Lower leg skin (tissue), 4 donors: ENCODE measurements around the gene AMDHD1. TPM values are rescaled to one million over a fixed set of nuclear protein-coding genes. Genes with fewer than 3 reads are reported as not detected.

Source experiments
- DNase-seq, 2 donors: peaks; one replicate each; pipeline ENCODE4 v3.0.0-alpha.2; 2019; ENCODE audit warnings: low spot score in 2 of 2
- H3K4me3 ChIP-seq: fragments of 200-600 bp; sonication (generic); 2 replicates; pipeline ENCODE4 v1.5.1; 2017; ENCODE audit warnings: mild to moderate bottlenecking, low read depth; ENCODE audit not compliant: poor library complexity, severe bottlenecking
- POLR2A ChIP-seq, 2 donors: fragments of 450-650 bp; IDR thresholded peaks; one replicate each; pipeline ENCODE4 v1.6.1; 2016 to 2017; ENCODE audit warnings: antibody characterized with exemption in 2 of 2, mild to moderate bottlenecking in 1 of 2, moderate library complexity in 1 of 2
- WGBS, 2 donors: methylation state at CpG; one replicate each; pipeline ENCODE4 v1.1.5; 2018; 5-methylcytosine and 5-hydroxymethylcytosine counted together
- intact Hi-C: fragments of 100-400 bp; cut with DNase I; formaldehyde crosslinking; loops from one replicate; pipeline ENCODE4 v1.15.0; 2023; ENCODE audit warnings: low total_unique reads
- total RNA-seq, 4 donors: library from RNA; depleted of rRNA; stranded (reverse); fragments of >200 nt; gene quantifications; one replicate each; pipeline ENCODE4 v1.1.0, GENCODE V29; 2016
- TF ChIP-seq, protein P1 (sequence below), 3 donors: fragments of 450-650 bp; IDR thresholded peaks; one replicate each; pipeline ENCODE4 v1.5.1; 2016; ENCODE audit warnings: antibody characterized with exemption in 3 of 3, mild to moderate bottlenecking in 3 of 3, moderate library complexity in 2 of 3

AMDHD1 gene
- total RNA-seq, 4 donors from 2014 or later, result 1.1 to 7.7 TPM; not detected in 2

DNA sequence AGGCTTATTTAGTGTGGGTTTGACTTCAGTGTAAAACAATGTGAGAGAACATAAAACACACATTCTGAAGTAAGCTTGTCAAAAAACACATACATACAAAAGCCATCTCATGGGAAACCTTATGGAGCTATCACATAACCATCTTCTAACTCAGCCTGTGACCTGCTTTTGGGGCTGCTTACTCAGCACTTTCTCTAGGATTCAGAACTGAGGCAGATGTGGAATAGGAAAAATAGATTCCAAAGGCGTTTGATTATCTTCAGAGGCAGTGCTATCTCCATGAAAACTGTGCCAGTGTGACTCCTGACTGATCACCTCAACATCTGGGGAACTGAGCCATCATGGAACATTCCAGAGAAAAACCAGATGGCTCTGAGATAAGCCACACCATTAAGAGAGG is 39.5 kb downstream of the AMDHD1 start:
- TF ChIP-seq POLR2A (IDR thresholded peaks at IDR 0.05), result no peak
- TF ChIP-seq, protein P1, sequence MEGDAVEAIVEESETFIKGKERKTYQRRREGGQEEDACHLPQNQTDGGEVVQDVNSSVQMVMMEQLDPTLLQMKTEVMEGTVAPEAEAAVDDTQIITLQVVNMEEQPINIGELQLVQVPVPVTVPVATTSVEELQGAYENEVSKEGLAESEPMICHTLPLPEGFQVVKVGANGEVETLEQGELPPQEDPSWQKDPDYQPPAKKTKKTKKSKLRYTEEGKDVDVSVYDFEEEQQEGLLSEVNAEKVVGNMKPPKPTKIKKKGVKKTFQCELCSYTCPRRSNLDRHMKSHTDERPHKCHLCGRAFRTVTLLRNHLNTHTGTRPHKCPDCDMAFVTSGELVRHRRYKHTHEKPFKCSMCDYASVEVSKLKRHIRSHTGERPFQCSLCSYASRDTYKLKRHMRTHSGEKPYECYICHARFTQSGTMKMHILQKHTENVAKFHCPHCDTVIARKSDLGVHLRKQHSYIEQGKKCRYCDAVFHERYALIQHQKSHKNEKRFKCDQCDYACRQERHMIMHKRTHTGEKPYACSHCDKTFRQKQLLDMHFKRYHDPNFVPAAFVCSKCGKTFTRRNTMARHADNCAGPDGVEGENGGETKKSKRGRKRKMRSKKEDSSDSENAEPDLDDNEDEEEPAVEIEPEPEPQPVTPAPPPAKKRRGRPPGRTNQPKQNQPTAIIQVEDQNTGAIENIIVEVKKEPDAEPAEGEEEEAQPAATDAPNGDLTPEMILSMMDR (IDR thresholded peaks at IDR 0.05), result no peak
- no peak overlapping the region for H3K4me3 ChIP-seq
- WGBS, 2 donors, result 63 to 78% methylated on average over 1 of the region's 1 CpG
- intact Hi-C loops, result no loop called here
- DNase-seq, result no peak

DNA sequence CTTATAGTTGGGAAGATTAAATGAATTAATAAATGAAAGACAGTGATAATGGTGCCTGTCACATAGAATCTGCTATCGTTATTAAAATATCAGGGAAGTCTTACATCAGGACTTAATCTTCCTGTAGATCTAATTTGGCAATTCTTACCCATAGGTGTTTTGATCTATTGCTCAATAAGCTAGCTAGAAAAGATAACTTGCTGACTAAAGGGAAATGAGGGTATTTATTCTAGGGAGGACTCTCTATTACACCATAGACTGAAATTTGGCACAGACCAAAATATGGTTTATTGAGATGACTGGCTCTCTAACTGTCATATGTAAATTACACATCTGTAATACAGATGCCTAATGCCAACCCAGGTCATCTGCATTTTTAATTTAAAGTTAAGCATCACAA is 41.6 kb downstream of the AMDHD1 start:
- H3K4me3 ChIP-seq, result no peak overlapping the region
- no peak for TF ChIP-seq POLR2A (IDR thresholded peaks at IDR 0.05)
- TF ChIP-seq, protein P1 (IDR thresholded peaks at IDR 0.05), result no peak
- no peak for DNase-seq
- WGBS, 2 donors, result 45 to 62% methylated on average over 1 of the region's 1 CpG
- intact Hi-C loops, result no loop called here

DNA sequence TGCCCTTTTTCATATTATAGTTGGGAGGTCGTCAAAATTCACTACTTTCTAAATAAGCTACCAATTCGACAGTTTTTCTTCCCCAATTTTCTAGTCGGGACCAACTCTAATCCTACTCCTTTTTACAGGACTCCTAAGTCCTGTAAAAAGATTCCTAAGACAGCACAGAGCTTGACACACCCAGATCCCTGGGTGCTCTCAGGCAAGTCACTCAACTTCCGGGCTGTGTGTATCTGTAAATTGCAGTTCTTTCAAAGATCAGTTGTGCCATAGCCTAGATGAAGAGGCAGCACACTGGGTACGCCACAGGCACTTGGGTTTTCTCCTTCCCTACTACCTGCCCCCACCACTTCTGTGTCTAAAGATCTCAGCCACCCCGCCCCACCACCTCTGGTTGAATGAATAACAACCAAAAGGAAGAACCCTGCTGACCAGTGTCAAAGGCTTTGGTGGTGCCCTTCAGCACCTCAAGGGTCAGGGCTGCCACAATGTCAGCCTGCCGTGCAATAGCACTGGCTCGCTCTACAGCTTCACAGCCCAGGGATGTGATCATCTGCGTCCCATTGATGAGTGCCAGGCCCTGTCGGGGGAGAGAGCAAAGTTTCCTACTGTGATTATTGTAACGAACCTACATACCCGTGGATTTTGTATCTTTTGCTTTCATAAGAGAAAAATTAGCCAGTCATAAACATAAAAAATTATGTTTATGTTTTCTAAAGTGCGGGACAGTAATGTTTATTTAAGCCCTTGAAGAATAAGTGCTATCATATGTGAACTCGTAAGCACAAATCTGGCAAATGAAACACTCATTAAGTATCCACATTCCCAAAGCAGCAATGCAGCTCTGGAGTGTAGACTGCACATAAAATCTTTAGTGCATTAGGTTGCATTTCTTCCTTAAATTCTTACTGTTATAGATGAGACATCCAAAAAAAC is 43.8 kb downstream of the AMDHD1 start:
- no peak for DNase-seq
- no peak overlapping the region for H3K4me3 ChIP-seq
- no peak for TF ChIP-seq POLR2A (IDR thresholded peaks at IDR 0.05)
- TF ChIP-seq, protein P1 (IDR thresholded peaks at IDR 0.05), result no peak
- WGBS, 2 donors, result 80 to 81% methylated on average over 14 of the region's 14 CpGs
- intact Hi-C loops, result no loop called here

DNA sequence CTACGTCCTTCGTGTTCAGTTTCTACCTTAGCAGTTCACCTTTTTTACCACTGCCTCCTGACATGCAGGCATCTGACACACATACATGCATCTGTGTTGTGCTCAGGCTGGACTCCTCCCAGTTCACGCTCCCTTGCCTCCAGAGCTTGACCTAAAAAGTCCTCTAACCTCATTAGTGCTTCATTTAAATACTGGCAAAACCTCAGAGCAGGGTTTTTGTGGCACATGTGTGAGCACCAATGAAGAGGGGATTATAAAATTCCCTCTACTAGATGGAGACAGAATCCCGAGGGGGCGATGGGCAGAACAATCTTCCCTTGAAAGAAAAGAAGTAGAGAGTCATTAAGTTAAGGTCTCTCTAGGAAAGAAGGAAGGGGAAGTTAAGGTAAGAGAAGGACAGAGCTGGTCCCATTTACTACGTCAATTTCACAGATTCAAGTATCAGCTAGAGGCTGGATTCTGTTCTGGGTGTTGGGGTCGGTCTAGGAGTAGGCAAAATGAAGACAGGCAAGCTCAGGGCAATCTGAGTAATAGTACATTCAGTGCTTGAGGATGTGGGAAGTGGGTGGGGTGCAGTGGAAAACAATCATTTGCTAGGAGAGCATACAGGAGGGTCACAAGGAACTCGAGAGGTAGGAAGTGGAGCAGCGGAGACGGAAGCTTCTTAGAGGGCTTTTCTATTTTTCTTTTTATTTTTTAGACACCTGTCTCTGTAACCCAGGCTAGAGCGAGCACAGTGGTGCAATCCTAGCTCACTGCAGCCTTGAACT is 45.6 kb downstream of the AMDHD1 start:
- 74 to 88% methylated on average over 11 of the region's 11 CpGs for WGBS, 2 donors
- intact Hi-C loops, result no loop called here
- TF ChIP-seq, protein P1 (IDR thresholded peaks at IDR 0.05), result no peak
- no peak for TF ChIP-seq POLR2A (IDR thresholded peaks at IDR 0.05)
- no peak for DNase-seq
- H3K4me3 ChIP-seq, result no peak overlapping the region

DNA sequence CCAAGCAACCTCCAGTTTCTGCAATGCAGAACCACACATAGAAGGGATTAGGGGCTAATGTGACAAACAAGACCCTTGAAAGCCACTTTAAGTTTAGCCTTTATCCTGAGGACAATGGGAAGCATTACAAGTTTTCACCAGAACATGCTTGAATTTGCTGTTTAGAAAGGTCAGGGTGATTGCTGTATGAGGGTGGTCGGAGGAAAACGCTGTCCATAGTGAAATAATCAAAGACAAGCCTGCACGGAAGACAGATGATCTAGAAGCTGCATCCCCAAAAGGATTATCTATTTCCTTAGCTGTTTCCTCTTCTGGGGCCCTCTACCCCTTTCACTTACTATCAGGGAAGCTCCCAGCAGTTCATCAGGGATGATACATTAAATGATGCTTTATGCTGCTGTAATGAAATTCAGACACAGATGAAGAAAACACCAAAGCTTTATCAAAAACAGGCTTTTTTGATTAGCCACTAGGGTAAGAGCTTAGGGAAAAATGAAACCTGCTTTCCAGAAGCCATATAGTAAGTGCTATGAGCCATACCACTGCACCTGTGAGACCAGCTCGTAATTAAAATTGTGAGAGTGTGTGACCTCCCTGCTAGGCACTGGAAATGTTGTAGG is 46.5 kb downstream of the AMDHD1 start:
- no peak overlapping the region for H3K4me3 ChIP-seq
- intact Hi-C loops, result no loop called here
- DNase-seq, result no peak
- no peak for TF ChIP-seq POLR2A (IDR thresholded peaks at IDR 0.05)
- TF ChIP-seq, protein P1 (IDR thresholded peaks at IDR 0.05), result no peak
- WGBS, 2 donors, result 63 to 68% methylated on average over 4 of the region's 4 CpGs
